Brain microvascular endothelial cell (primary cell): ENCODE data around the gene TFIP11.

Experiments used
- DNase-seq: peaks from one replicate; pipeline ENCODE4 v3.0.0-alpha.2; 2020
- H3K27ac ChIP-seq: fragments of 250-450 bp; sonication (Bioruptor Pico); 2 replicates; pipeline ENCODE4 v1.5.1; 2020; ENCODE audit warnings: mild to moderate bottlenecking, moderate library complexity
- H3K27me3 ChIP-seq: fragments of 250-450 bp; sonication (Bioruptor Pico); replicated peaks from 2 replicates; pipeline ENCODE4 v1.5.1; 2020; ENCODE audit warnings: mild to moderate bottlenecking
- H3K36me3 ChIP-seq: fragments of 250-450 bp; sonication (Bioruptor Pico); replicated peaks from 2 replicates; pipeline ENCODE4 v1.5.1; 2020; ENCODE audit warnings: mild to moderate bottlenecking
- H3K4me3 ChIP-seq: 2 replicates; pipeline ENCODE4 v1.5.1; 2011; ENCODE audit warnings: low read depth, mild to moderate bottlenecking, control low read depth, low read length, moderate library complexity
- in situ Hi-C: cut with HindIII; loops from 2 replicates; pipeline ENCODE4 v1.10.0; 2017; ENCODE audit warnings: low sequenced_read_pairs, low pct_ligation_motif_present
- TF ChIP-seq, protein P1 (sequence below): IDR thresholded peaks from 2 replicates; pipeline ENCODE4 v1.5.1; 2011; ENCODE audit warnings: low read depth, mild to moderate bottlenecking, moderate library complexity, low read length, control low read depth, inconsistent platforms; ENCODE audit errors: missing control alignments

Gene TFIP11

DNA sequence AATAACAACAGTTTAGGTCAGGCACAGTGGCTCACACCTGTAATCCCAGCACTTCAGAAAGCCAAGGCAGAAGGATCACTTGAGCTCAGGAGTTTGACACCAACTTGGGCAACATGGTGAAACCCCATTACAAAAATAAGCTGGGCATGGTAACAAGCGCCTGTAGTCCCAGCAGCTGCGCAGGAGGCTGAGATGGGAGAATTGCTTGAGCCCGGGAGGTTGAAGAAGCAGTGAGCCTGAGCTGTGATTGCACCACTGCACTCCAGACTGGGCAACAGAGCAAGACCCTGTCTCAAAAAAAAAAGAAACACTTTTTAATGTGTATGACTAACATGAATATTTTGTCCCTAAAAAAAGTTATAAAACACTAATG lies 24.5 kb upstream of the TFIP11 start:
- Histone ChIP-seq H3K4me3 (no peak overlapping the region), H3K27ac (no peak overlapping the region), H3K27me3 (no peaks in the 10 kb centered on the region), H3K36me3 (peaks cover 45% of the 10 kb centered on the region)
- TF ChIP-seq, protein P1, sequence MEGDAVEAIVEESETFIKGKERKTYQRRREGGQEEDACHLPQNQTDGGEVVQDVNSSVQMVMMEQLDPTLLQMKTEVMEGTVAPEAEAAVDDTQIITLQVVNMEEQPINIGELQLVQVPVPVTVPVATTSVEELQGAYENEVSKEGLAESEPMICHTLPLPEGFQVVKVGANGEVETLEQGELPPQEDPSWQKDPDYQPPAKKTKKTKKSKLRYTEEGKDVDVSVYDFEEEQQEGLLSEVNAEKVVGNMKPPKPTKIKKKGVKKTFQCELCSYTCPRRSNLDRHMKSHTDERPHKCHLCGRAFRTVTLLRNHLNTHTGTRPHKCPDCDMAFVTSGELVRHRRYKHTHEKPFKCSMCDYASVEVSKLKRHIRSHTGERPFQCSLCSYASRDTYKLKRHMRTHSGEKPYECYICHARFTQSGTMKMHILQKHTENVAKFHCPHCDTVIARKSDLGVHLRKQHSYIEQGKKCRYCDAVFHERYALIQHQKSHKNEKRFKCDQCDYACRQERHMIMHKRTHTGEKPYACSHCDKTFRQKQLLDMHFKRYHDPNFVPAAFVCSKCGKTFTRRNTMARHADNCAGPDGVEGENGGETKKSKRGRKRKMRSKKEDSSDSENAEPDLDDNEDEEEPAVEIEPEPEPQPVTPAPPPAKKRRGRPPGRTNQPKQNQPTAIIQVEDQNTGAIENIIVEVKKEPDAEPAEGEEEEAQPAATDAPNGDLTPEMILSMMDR = no peak
- in situ Hi-C loops = no loop called here
- DNase-seq = no peak

DNA sequence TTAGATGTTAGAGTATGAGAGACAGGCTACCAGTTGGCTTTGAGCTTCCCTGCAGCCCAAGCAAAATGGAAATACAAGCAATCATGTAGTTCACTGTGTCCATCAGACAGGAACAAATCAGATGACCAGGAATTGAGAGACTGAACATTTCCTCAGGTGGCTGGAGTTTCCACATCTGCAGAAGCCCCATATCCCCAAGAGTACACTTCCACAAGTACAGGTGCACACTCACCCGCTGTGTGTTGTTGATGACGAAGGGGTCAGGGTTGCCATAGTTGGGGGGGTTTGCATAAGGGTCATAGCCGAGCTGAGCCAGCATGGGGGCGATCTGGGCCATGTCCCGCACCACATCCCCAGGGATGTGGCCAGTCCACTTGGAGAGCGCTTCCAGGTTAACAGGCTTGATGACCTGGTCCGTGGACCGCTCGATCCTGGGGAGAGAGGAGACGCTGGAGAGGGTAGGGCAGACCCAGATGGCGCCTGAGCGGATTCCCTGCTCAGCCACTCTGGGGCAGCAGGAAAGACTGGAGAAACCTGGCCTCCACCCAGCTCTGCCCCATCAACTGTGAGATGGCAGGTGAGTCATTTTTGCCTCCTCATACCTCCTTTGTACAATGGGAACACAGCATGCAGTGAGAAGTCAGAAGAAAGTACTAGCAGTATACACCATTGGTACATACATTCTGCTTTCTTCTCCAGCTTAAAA lies 23.9 kb upstream of the TFIP11 start:
- no peaks in the 10 kb centered on the region for H3K27me3 ChIP-seq
- TF ChIP-seq, protein P1 = no peak
- H3K4me3 ChIP-seq = no peak overlapping the region
- in situ Hi-C loops = no loop called here
- DNase-seq = no peak
- H3K36me3 ChIP-seq = peaks cover 43% of the 10 kb centered on the region
- H3K27ac ChIP-seq = no peak overlapping the region

DNA sequence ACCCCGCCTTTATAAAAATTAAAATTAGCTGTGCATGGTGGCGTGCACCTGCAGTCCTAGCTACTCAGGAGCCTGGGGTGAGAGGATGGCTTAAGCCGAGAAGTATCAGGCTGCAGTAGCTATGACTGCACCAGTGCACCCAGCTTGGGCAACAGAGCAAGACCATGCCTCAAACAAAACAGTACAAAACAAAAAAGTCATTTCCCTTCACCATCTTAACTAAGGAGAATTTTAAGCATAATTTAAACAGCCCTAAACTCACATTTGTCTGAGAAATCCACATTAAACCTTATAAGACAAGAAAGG lies 23.3 kb upstream of the TFIP11 start:
- Histone ChIP-seq H3K27me3 (no peaks in the 10 kb centered on the region), H3K4me3 (no peak overlapping the region), H3K27ac (no peak overlapping the region), H3K36me3 (peaks cover 41% of the 10 kb centered on the region)
- no peak for DNase-seq
- in situ Hi-C loops = no loop called here
- TF ChIP-seq, protein P1 = no peak

DNA sequence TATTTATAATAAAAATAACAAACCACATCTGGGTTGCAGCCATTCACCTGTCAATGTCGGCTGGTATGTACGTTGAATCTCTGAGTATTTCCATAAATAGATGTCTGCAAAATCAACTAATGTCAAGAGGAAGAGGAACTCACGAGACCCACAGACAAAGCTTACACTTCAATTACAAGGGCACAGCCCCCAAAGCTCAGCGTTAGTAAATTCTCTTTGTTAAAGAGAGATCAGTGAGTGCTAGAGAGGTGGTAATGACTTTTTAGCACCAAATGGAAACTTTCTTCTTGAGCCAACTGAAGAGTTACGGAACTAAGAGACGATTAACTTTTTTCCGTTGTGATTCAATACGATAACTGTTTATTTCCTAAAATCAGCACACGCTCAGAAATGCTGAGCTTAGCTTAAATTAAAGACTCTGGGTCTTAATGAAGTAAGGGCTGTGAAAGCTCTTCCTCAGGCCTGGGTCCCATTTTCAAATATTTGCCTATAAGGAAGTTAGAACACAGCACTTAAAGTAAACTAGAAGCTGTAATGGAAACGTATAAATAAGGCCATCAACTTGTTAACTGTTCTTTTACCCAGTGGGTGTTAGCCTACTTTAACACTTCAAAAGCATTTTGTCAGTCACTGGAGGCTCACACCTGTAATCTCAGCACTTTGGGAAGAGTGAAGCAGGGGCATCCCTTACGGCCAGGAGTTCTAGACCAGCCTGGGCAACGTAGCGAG lies 22.8 kb upstream of the TFIP11 start:
- Histone ChIP-seq H3K27me3 (no peaks in the 10 kb centered on the region), H3K4me3 (no peak overlapping the region), H3K27ac (no peak overlapping the region), H3K36me3 (peaks cover 36% of the 10 kb centered on the region)
- in situ Hi-C loops = no loop called here
- DNase-seq = no peak
- TF ChIP-seq, protein P1 = no peak

DNA sequence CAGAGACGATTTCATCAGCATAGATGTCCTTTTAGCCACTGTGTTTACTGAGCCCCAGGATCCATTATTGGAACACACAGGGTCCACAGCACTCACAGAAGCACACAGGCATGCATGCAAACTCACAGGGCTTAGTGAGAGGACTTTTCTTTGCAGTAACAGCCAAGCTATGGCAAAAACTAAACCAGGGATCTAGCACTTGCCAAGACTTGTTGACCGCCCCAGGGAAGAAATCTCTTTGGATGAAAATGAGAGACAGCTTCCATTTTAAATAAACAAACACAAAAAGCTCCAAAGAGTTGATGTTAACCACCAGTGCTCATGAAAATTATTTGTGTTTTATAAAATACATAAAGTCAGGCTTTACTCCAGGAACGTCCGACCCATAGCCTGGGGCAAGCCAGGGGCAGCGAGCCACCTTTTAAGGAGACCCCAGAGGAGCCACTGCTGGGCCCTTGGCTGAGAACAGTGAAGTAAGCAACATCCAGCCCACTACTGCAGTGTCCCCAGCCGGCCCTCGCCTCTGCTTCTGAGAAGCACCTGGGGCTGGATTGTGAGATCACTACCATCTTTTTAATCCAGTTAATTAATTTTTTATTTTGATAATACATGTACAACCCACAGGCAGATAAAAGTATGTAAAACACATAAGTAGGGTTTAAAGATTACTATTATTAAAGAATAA lies 22.0 kb upstream of the TFIP11 start:
- TF ChIP-seq, protein P1 = no peak
- in situ Hi-C loops = no loop called here
- Histone ChIP-seq H3K4me3 (no peak overlapping the region), H3K36me3 (peaks cover 38% of the 10 kb centered on the region), H3K27me3 (no peaks in the 10 kb centered on the region), H3K27ac (no peak overlapping the region)
- no peak for DNase-seq
